GM21515 (cell line): ENCODE data around the gene NFE2L1.

Source experiments
- ATAC-seq: cut with Tn5 transposase; IDR thresholded peaks from one replicate; pipeline ENCODE4 v1.9.1; 2021; ENCODE audit not compliant: unreplicated experiment

NFE2L1 gene

GRCh38 chr17:48047113-48047740 lies 932 bp upstream of the NFE2L1 start:
- no peak for ATAC-seq

DNA sequence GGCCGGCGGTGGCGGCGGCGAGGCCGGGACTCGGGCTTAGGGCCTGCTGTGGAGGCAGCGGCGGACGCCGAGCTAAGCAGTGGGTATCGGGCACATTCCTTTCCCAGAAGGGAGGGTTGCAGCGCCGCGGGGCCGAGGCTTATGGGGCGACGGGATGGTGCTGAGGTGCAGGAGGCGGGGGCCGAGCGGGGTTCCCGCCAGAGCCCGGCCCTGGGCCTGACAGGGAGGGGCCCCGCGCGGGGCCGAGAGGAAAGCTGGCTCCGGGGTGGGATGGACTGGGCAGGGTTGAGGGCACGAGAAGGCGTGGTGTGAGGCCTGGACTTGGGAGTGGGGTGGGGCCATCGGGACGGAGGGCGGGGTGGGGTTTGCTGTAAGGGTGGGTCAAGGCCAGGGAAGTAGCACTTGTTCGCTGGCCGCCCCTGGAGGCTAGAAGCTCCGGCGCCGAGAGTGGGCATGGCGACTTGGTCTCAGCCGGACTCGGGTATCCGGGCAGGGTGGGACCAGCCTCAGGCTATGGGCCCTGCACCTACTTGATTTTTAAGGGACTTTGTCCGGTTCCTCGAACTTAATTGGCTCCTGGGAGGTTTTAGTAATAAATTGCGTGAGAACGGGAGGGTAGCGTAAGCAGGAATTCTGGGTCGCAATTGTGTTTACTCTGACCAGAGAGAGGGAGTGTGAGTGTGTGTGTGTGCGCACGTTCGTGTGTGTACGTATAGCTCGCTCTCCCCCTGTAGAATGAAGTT lies 396 bp downstream of the NFE2L1 start:
- ATAC-seq, result peak; percentile 28

DNA sequence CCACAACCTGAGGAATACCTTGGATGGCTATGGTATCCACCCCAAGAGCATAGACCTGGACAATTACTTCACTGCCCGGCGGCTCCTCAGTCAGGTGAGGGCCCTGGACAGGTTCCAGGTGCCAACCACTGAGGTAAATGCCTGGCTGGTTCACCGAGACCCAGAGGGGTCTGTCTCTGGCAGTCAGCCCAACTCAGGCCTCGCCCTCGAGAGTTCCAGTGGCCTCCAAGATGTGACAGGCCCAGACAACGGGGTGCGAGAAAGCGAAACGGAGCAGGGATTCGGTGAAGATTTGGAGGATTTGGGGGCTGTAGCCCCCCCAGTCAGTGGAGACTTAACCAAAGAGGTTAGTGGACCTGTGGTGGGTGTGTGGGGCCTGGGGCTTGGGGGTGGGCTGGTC lies 3.1 kb downstream of the NFE2L1 start:
- no peak for ATAC-seq

DNA sequence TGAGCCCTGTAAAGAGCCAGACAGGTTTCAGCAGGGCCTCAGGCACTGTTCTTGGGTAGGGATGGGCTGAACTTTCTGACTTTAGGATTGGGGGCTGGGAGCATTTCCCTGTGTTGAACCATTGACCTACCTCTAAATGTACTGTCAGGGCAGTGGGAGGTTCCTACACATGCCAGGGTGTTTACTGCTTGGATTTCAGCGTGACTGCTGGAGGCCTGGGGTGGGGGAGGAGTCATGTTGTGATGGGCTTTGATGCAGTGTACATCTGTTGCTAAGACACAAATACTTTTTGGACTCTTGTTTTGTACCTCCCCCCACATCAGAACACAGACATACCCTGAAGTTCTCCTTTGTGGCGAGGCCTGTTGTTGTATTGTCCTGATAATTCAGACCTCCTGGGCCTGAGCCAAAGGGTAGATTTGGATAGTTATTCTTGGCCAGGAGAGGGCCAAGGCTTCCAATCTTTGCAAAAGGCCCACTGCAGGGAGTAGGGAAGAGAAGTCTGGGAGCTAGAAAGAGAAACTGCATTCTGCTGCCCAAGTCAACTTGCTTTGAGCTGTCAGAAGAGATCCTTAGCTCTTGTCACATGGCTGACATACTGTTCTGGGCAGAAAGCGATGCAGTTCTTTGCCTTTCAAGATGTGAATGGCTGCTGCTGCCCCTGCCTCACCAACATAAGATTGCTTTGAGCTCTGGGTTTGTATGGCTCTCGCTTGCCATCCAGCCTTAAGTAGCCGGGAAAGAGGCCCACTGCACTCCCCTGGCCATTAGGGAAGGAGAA lies 3.7 kb downstream of the NFE2L1 start:
- no peak for ATAC-seq

DNA sequence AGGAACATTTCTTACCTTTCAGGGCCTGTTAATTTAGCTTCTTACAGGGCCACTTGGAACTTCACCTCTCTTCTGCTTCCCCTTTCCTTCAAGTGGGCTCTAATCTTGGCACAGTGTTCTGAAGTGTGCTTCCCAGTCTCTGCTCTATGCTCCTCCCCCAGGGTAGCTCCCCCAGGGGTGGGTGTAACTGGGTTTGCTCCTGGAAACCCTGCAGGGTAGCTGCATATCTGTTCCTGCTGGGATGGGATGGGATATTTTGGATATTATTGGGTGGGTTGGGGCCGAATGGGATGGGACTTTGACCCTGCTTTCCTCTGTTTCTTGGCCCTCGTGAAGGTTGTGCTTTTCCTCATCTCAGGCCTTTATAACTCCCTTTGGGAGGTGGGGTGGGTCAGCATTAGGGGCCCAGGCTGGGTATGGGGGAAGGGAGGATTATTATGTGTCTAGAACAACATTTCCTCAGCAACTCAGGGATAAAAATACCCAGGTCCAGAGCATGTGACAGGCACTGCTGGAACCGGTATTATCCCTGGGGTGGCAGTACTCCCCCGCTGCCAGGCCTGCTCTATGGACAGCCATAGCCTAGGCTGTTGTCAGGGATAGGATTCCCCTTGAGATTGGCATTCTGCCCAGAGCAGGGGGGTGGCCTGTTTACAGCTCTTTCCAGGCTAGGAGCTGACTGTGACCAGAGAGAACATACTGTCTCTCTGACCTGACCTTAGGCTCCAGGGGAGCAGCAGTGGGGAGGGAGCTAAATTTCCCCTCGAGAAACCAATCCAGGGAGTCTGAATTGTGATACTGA lies 5.0 kb downstream of the NFE2L1 start:
- ATAC-seq, result no peak

DNA sequence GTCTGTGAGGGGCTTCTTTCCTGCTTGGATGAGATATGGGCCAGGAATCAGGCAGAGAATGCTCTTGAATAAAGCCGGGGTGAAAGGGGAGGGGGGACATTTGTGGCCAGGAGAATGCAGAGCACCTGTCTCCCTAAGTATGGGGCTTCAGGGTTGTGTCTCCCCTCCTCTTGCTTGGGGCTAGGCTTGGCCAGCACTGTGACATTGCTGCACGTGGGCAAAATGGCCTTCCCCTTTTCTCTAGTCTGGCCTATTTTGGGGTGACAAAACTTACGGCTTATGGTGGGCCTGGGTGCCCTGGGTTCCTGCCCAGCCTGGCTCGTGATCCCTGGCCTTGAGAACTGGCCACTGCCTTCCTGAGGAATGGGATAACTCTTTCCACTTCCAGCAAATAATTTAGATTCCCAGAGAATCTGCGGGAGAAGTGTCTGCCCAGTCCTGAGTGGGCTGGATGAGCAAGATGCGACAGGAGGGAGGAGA lies 5.6 kb downstream of the NFE2L1 start:
- no peak for ATAC-seq

DNA sequence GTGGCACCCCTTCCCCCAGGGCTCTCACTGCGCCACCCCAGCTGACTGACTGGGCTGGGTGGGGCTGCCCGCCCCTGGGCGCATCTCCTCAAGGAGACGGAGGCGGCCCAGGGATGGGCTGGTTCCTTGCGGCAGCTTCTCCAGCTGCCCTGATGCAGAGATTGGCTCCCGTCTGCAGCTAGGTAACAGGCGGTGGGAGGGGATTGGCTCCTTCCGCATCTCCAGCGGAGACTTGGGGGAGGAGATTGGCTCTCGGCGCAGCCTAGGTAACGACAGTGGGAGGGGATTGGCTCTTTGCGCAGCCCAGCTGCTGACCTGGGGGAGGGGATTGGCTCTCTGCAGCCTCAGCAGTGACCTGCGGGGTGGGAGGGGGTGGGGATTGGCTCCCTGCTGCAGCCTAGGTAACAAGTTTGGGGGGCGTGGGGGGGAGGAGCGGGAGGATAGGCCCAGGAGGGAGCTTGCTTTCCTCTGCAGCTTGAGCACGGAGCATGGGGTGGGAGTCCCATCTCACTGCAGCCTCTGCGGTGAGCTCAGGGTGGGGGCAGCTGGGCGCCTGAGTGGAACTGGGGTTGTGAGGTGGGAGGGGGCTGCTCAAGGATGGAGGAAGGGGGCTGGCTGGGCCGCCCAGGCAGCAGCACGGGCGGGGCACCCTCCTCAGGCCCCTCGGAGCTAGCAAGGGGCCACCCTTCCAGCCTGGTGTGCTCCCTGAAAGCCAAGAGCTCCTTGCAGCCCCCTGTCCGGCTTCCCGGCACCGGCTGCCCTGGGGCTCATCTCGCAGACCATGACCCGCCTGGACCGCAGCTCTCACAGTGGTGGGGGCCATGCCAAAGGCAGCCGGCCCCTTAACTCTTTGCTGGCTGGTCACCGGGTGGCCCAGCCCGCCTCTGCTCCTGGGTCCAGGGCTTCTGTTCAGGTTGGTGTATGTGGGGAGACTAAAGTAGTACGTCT lies 6.4 kb downstream of the NFE2L1 start:
- ATAC-seq, result no peak

DNA sequence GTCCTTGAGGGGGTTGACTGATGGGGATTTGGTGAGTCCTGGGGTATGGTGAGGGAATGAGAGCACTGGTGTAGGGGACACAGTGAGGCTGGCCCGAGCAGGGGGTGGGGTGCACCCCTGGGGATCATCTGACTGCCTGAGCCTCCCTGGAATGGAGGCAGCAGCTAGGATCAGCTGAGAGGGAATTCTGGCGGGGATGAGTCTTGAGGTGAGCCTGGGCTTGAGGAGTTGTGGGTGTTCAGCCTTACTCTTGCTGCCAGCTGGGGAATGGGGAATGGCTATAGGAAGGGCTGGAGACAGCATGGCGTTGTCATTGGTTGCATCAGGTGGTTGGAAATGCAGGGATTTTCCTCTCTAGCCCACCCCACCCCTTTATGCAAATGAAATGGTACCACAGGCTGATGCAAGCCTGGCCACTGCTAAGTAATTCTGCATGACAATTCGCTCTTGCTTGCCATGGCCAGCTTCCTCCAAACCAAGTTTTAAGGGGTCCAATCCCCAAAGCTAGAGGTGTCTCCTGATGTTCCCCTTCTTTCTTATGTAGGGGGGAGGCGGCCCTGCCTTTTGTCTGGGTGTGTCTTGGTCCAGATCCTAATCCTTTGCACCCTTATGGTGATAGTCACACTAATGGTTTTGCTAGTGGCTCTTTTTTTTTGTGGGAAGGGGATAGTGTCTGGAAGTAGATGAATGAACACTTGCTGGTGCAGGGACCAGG lies 7.5 kb downstream of the NFE2L1 start:
- no peak for ATAC-seq

GRCh38 chr17:48056246-48056745 lies 8.1 kb downstream of the NFE2L1 start:
- ATAC-seq, result no peak

GRCh38 chr17:48056879-48057278 lies 8.7 kb downstream of the NFE2L1 start:
- ATAC-seq, result no peak

DNA sequence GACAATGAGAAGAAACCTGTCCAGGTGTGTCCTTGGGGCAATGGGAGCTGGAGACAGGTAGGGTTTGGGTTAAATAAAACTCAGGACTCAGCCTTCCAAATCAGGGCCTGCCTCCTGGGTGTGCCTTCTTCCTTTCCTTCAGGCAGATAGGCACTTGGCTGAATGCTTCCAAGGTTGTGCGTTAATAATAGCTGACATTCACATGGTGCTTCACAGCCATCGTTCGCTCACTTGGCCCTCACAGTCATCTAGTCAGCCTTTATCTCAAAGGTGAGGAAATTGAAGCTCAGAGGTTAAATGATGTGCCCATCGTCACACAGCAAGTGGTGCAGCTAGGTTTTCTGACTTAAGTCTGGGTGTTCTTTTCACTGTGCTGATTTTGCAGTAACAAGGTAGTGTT lies 9.5 kb downstream of the NFE2L1 start:
- no peak for ATAC-seq

DNA sequence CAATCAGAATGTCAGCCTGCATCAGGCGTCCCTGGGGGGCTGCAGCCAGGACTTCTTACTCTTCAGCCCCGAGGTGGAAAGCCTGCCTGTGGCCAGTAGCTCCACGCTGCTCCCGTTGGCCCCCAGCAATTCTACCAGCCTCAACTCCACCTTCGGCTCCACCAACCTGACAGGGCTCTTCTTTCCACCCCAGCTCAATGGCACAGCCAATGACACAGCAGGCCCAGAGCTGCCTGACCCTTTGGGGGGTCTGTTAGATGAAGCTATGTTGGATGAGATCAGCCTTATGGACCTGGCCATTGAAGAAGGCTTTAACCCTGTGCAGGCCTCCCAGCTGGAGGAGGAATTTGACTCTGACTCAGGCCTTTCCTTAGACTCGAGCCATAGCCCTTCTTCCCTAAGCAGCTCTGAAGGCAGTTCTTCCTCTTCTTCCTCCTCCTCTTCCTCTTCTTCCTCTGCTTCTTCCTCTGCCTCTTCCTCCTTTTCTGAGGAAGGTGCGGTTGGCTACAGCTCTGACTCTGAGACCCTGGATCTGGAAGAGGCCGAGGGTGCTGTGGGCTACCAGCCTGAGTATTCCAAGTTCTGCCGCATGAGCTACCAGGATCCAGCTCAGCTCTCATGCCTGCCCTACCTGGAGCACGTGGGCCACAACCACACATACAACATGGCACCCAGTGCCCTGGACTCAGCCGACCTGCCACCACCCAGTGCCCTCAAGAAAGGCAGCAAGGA lies 10.4 kb downstream of the NFE2L1 start:
- ATAC-seq, result no peak

- ATAC-seq, result no peak
Measured at GRCh38 chr17:48059125-48059668, 11.0 kb downstream of the NFE2L1 start.

- ATAC-seq, result no peak
Measured at GRCh38 chr17:48060249-48060648, 12.1 kb downstream of the NFE2L1 start.

DNA sequence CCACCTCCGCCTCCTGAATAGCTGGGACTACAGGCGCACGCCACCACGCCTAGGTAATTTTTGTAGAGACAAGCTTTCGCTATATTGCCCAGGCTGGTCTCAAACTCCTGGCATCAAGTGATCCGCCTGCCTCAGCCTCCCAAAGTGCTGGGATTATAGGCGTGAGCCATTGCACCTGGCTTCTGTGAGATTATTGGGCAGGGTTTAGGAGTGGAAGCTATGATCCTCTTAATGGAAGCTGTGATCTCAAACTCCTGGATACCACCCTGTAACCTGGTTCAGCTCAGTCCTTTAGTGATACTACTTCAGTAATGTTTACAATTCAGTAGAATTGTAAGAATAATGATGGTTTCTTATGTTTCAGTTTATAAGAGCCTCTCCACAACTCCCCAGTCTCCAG lies 14.1 kb downstream of the NFE2L1 start:
- no peak for ATAC-seq

DNA sequence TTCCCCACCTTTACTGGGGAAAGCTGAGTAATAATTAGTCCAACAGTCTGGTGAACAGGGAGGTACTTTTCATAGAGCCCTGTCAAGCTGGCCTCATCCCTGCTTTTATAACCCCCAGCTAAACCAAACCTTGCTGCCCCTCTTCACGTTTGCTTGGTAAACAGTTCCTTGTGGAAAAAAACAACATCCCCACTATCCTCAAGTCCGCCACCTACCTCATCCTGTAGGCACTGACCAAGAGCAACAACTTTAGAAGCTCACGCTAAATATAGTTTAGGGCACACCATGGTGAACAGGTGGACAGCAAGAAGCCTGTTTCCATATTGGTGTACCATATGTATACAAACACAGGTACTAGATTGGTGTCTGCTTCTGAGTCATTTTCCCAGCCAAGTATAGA lies 16.5 kb downstream of the NFE2L1 start:
- ATAC-seq, result no peak

DNA sequence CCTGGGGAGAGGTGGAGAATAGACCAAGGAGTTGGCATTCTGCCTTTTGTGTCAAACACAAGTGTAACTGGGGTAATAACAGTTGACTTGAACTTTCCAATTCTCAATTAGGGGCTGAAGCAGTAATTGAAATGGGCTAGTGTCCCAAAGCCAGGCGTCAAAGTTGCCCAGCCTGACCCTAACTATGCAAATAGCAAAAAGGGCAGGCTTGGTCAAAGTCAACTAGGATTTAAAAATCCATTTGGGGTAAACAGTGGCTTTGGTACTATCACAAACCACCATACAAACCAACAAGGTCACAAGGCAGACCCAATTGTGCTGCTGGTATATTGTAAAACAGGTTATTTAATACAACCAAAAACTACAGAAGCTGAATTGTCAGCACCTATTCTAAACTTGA lies 18.0 kb downstream of the NFE2L1 start:
- ATAC-seq, result no peak

GRCh38 chr17:48066656-48067055 lies 18.5 kb downstream of the NFE2L1 start:
- no peak for ATAC-seq
